MM.1S (cell line): ENCODE data around the gene PLA1A.

Source experiments
- CTCF ChIP-seq: fragments of 300-600 bp; sonication (generic); IDR thresholded peaks from 2 replicates; pipeline ENCODE4 v1.5.1; 2016; ENCODE audit warnings: antibody characterized with exemption, low read length, mixed read lengths
- EZH2 ChIP-seq: fragments of 300-600 bp; sonication (generic); optimal IDR thresholded peaks from 2 replicates; pipeline ENCODE3; 2017; ENCODE audit warnings: low read depth, mild to moderate bottlenecking, antibody characterized with exemption, low read length, mixed read lengths

- TF ChIP-seq CTCF, result no peak
- TF ChIP-seq EZH2, result no peak
Observed at GRCh38 chr3:119626196-119626595, 28.5 kb downstream of the PLA1A start.
